ENCODE results near the gene BCAP29.

DNA sequence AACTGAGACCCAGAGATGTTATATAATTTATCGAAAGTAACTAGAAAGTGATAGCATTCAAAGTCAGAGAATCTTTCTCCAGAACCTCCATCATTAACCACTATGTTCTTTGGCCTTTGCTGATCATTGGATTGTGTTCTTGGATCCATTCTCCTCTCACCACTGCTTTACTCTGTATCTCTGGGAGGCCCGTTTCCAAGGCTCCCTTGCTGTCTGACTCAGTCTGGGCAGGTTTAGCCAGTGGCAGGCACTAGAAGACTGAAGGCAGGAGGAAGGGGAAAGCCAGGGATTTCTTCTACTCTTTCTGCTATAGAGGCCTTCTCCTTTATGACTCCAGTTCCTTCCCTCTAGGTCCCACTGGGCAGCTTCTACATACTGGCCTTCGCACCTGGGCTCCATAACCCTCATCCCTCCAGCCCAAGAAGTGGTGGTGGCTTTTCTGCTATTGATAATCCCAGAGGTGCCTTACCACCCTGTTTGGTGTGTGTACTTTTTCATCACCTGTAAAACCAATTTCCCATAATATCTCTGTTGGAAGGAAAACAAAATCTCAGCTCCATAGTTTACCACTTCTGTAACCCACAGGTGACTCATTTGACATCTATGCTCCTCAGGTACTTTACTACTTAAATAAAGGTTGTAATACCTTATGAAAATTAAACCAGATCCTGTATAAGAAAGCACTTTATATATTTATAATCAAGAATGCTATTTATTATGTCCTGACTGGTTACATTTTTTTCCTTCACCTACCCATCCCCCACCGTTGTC is 36.0 kb downstream of the BCAP29 start:
- TF ChIP-seq, protein P1, sequence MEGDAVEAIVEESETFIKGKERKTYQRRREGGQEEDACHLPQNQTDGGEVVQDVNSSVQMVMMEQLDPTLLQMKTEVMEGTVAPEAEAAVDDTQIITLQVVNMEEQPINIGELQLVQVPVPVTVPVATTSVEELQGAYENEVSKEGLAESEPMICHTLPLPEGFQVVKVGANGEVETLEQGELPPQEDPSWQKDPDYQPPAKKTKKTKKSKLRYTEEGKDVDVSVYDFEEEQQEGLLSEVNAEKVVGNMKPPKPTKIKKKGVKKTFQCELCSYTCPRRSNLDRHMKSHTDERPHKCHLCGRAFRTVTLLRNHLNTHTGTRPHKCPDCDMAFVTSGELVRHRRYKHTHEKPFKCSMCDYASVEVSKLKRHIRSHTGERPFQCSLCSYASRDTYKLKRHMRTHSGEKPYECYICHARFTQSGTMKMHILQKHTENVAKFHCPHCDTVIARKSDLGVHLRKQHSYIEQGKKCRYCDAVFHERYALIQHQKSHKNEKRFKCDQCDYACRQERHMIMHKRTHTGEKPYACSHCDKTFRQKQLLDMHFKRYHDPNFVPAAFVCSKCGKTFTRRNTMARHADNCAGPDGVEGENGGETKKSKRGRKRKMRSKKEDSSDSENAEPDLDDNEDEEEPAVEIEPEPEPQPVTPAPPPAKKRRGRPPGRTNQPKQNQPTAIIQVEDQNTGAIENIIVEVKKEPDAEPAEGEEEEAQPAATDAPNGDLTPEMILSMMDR (IDR thresholded peaks at IDR 0.05) = no peak
- TF ChIP-seq POLR2A (IDR thresholded peaks at IDR 0.05) = no peak

Data from testis (tissue), 2 donors.